Amniotic stem cell (primary cell): ENCODE results near the gene VAX1.

Experiments used
- DNase-seq: peaks from one replicate; lab custom pipeline; 2025; lab: John Stamatoyannopoulos, UW

Gene VAX1

GRCh38 chr10:117163954-117164548, 26.0 kb upstream of the VAX1 start:
- no peak for DNase-seq

GRCh38 chr10:117163061-117163953, 25.2 kb upstream of the VAX1 start:
- DNase-seq = no peak

- DNase-seq = no peak
Observed at GRCh38 chr10:117162093-117163060, 24.3 kb upstream of the VAX1 start.

GRCh38 chr10:117161386-117162033, 23.4 kb upstream of the VAX1 start:
- DNase-seq = no peak

GRCh38 chr10:117160567-117160966, 22.5 kb upstream of the VAX1 start:
- no peak for DNase-seq

DNA sequence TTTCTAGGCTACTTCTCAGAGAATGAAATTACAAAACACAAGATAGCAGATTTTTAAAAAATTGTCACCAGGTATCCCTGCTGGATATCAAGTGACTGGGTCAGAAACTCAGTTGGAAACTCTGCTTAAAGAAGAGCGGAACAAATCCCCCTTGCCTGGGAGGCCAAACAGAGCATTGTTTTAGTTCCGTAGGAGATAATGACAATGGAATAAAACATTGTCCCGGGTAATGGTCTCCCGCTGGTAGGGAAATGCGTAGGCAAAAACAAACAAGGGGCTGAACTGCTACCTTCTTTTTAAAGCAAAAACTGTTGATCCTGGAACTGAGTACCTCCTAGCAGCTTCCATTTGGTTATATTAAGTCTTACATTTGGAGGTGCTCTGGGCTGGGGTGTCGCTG, 21.3 kb upstream of the VAX1 start:
- DNase-seq = no peak

DNA sequence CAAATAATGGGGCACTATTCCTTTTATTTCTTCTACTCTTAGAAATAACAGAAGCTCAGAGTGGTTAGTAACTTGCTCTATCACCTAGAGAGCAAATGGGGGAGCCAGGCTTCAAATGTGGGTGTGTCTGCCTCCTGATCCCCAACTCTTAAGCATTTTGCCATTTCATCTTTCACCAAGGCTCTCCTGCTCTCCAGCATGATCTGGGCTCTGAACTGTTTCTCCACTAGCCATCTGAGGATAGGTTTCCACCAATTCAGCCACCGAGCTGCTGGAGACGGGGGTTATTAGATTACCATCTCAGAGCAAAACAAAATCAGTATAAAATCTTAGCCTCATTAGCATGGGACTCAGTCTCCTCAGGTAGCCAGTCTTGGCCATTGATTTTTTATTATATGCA, 20.2 kb upstream of the VAX1 start:
- no peak for DNase-seq

DNA sequence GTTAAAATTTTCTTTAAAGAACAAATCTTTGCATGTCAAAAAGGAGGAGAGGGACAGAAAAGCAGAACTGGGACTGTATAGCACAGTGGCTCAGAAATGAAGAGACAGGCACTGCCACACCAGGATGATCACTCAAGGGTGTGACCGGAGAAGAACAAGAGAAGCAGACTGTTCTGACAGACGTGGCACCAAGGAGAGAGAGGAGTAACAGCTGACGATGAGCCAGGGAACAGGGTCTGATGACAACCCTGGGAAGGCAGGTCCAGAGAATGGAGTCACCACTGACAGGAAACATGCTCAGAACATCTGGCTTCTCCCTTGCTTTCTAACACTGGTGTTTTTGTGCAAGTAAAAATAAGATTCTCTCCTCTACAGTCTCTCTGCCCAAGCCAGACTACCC, 14.6 kb upstream of the VAX1 start:
- no peak for DNase-seq

- no peak for DNase-seq
Observed at GRCh38 chr10:117148284-117148683, 10.2 kb upstream of the VAX1 start.

DNA sequence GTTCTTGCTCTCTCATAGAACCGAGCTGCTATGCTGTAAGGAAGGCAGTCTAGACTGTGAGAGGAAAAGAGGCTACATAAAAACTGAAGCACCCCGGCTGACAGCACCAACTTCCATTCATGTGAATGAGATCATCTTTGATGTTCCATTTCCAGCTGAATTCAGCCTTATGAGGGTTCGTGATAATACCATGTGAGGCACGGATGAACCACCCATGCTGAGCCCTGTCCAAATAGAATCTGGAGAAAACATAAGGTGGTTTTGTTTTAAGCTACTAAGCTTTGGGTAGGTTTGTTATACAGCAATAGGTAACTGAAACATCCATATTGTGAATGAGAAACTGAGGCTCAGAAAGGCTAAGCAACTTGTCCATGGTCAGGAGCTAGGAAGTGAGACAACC, 6.9 kb upstream of the VAX1 start:
- no peak for DNase-seq

DNA sequence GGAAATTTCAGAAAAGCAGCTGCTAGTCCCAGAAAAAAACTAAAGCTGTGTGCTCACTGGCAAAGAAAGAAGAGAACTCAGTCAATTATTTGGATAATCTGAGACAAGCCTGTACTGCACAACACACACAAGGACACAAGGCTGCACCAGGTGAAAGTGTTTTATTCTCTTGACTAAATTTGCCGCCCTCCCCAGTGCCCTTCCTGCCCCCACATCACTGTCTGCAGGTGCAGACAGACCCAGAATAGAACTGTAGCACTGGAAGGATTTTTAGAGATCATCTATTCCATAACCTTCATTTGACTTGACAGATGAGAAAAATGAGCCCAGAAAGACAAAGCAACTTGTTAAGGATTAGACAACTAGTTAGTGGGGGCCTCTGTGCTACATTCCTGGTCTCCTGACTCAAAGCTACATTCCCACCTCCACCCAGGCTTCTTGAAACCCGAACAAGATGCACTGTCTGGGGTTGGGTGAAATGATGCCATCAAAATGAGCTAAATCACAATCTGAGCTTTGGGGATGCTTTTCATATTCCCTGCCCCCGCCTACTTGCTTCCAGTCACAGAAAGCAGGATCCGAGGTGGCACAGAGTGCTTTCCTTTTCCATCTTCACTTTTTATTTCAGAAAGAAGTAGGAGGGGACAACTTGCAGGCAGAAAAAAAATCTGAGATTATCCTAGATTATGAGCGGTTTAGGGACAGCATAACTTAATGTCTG, 5.2 kb upstream of the VAX1 start:
- DNase-seq = no peak

DNA sequence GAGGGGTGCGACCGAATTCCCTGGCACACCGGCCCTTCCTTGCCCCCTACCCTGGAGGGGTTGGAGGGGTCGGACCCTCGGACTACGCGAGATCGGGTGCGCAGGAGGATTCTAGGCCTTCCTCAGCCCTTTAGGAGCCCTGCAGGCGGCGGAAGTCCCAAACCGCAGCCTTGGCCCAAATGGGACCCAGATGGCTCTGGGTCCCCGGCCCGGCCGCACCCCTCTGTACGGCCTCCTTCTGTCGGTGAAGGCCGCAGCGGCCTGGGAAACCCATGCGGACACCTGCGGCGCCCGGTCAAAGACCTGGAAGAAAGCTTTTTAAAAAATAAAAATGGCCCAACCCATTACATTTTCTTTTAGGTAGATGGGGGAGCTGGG, 2.4 kb upstream of the VAX1 start:
- DNase-seq = no peak

DNA sequence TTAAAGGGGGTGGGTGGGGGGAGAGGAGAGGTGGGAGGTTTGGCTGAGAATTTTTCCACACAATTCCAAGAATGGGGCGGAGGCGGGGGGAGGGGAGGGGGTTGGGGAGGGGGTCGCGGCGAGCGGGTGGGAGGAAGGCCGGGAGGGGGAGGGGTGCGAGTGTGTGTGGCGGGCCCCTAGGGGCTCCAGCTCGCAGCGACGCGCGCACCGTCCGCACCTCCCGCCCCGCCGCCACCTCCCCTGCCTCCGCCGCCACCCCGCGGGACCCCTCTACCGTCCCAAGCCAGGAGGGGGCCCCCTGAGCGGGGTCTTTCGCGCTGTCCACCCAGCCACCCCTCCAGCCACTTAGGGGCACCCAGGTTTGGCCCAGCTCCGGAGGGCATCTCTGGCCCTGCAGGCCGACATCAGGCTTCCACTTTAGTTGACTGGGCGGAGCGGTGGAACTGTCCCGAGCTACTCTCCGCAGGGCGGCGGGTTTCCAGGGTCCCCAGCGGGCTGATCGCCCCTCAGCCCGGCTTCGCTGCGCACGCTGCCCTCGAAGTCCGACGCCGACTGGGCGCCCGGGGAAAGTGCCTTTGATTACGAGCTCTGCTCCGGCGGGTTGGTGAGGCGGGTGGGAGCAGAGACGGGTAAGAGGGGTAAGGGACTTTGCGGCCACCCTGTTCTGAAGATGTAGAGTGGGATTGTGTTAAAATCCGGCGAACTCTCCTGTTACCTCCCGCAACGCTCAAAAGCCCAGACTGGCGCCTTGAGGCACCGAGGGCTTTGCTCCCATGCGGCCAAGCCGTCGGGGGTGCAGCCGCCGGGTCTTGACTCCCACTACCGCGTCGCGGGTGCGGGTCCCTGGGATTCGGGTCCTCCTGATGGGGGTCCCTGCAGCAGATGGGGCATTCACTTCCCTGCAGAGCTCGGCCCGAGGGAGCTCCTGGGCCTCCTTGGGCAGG, 1.8 kb upstream of the VAX1 start:
- DNase-seq = no peak

DNA sequence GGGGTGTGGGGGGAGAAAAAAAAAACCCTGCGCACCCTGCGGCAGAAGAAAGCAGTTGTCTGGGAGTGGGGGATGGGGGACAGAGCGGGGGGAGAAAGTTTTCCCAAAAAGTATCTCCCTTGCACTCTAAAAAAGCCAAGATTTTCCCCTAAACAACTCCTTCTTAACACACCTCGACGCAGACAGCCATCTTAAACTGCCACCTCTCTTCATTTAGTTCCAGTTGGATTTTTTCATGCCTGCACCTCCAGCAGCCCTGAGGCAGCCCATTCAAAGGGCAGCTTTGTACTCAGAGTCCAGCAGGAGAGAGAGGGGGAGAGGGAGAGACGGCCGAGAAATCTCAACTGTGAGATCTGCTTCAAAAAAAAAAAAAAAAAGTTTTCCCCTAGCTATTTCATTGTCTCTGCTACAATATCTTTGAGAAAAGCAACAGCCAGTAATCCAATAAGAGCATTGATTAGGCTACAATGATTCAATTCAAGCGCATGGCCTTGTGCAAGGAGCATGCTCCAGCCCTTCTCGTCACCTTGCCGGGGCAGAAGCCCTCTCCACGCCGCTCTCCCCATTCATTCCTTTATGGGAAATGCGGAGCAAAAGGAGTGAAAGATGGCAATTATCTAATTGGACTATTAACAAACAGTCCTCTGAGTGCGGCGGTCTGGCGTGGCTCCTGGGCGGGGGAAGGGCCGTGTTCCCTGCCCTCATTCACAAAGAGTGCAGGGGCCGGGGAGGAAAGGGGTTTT, 939 bp upstream of the VAX1 start:
- DNase-seq = no peak

- DNase-seq = no peak
Observed at GRCh38 chr10:117137031-117137910, 799 bp downstream of the VAX1 start.

DNA sequence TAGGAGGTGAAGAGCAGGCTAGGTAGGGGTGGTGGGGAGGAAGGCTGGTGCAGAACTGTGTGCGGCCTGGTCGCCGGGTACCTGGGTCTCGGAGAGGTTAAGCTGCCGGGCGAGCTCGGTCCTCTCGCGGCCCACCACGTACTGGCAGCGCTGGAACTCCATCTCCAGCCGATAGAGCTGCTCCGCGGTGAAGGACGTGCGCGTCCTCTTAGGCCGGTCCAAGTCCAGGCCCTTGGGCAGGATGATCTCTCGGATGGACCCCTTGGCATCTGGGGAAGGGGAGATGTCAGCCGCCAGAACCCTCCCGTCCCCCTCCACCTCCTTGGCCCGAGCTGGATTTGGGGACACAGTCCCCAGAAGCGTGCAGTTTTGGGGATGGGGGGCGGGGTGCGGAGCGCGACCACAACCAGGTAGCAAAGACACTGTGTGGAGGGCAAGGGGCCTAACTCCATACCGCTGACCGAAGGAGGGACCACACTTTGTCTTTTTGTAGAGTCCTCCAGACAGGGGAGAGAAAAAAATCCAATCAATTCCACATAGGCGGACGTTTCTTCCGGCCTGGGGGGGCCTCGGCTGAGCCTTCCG, 1.6 kb downstream of the VAX1 start:
- DNase-seq = no peak

DNA sequence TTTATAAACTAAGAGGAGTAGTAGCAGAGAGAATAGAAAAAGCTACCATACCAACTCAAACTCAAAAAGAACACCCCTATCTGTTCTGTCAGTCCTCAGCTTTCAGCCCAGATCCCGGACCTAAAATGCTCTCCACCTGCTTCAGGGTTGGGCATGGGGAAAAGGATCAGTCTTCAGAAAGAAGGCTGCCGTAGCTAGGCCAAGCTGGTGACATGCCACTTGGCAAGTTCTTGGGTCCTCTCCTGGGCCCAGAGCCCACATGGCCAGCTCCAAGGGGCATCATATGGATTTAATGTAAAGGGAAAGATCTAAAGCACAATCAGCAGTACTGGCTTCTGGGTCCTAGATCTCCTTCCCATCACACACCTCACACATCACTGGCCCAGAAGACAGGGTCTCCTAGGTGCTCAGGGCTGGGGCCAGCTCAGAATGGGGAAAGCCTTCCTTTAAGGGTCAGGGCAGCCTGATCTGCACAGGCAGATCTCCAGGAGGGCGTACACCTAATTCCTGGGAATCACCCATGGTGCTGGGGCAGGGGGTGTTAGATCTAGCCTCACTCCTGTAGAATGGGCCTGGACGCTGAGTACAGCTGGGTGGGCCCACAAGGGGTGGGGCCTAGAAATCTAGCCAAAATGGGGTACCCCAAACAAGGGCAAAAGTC, 2.5 kb downstream of the VAX1 start:
- DNase-seq = no peak

DNA sequence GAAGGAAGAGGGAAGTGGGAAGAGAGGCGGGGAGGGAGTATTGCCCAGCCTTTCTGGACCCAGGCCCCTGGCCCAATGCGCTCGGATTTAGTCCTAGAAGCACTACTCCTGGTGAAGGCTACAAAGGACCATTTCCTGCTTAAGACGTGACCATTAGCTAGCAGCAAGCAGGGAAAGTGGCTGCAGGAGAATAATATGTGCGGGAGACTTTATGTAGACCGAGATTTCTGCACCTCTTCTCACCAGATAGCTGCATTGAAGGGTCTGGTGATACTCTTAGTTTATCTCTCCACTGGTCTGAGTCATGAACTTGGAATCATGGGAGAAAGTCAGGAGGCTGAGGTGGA, 3.1 kb downstream of the VAX1 start:
- DNase-seq = no peak
